Thyroid gland (tissue), 4 donors: ENCODE results near the gene MOBP. TPM values are rescaled to one million over a fixed set of nuclear protein-coding genes. Genes with fewer than 3 reads are reported as not detected.
"Not testable (repeated sequence)": the region's sequence is repeated elsewhere in the genome, so short reads cannot be mapped to it uniquely, and the experiment has no call there.

ENCODE experiments used
- DNase-seq, 2 donors: peaks; one replicate each; pipeline ENCODE4 v3.0.0-alpha.2; 2019
- H3K27ac ChIP-seq, 3 donors: fragments of 200-600 bp; sonication (generic); 1 replicate in 2 of 3; 2 replicates in 1 of 3; pipeline ENCODE4 v1.5.1; 2016 to 2019; ENCODE audit warnings: mild to moderate bottlenecking in 1 of 3, moderate library complexity in 1 of 3
- H3K27me3 ChIP-seq: fragments of 200-600 bp; sonication (generic); one replicate; pipeline ENCODE4 v1.5.1; 2019
- H3K36me3 ChIP-seq, 2 donors: fragments of 200-600 bp; sonication (generic); one replicate each; pipeline ENCODE4 v1.5.1; 2016 to 2019
- H3K4me1 ChIP-seq, 2 donors: fragments of 200-600 bp; sonication (generic); one replicate each; pipeline ENCODE4 v1.5.1; 2017 to 2019
- H3K4me3 ChIP-seq, 3 donors: fragments of 200-600 bp; sonication (generic); replicated peaks in 1 of 3; 1 replicate in 2 of 3; 2 replicates in 1 of 3; pipeline ENCODE4 v1.5.1; 2016; ENCODE audit warnings: mild to moderate bottlenecking in 1 of 3
- H3K9me3 ChIP-seq: fragments of 200-600 bp; sonication (generic); one replicate; pipeline ENCODE4 v1.5.1; 2017
- POLR2A ChIP-seq, 2 donors: fragments of 450-650 bp; IDR thresholded peaks; one replicate each; pipeline ENCODE4 v1.6.1; 2017; ENCODE audit warnings: antibody characterized with exemption in 2 of 2, mild to moderate bottlenecking in 2 of 2, moderate library complexity in 1 of 2
- WGBS, 2 donors: methylation state at CpG; one replicate each; pipeline ENCODE4 v1.1.5; 2017; 5-methylcytosine and 5-hydroxymethylcytosine counted together
- intact Hi-C: fragments of 100-400 bp; cut with DNase I; formaldehyde crosslinking; loops from one replicate; pipeline ENCODE4 v1.15.1; 2023
- total RNA-seq, 4 donors: library from RNA; depleted of rRNA; stranded (reverse); fragments of >200 nt; gene quantifications; one replicate each; pipeline ENCODE4 v1.2.3, GENCODE V29; 2016
- TF ChIP-seq, protein P1 (sequence below), 6 experiments: fragments of 200-600 bp in 3 of 6; fragments of 450-650 bp in 3 of 6; sonication (generic) in 3 of 6; IDR thresholded peaks; one replicate each; pipeline ENCODE4 v1.5.1; 2016 to 2019; ENCODE audit warnings: antibody characterized with exemption in 6 of 6, mild to moderate bottlenecking in 2 of 6, inconsistent platforms in 1 of 6, moderate library complexity in 1 of 6

The MOBP gene
- total RNA-seq, 4 donors from 2014 or later = not detected

DNA sequence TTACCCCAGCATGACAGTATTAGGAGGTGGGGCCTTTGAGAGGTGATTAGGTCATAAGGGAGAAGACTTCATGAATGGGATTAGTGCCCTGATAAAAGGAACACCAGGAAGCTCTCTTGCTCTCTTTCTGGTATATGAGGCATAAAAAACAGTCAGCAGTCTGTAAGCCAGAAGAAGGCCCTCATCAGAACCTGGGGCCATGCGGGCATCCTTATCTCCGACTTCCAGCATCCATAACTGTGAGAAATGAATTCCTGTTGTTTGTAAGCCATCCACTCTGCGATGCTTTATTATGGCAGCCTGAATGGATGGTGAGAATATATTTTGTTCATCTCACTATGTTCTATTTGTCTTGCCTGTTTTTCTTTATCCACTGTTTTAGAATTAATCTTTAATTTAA lies 17.7 kb upstream of the MOBP start:
- TF ChIP-seq, protein P1, sequence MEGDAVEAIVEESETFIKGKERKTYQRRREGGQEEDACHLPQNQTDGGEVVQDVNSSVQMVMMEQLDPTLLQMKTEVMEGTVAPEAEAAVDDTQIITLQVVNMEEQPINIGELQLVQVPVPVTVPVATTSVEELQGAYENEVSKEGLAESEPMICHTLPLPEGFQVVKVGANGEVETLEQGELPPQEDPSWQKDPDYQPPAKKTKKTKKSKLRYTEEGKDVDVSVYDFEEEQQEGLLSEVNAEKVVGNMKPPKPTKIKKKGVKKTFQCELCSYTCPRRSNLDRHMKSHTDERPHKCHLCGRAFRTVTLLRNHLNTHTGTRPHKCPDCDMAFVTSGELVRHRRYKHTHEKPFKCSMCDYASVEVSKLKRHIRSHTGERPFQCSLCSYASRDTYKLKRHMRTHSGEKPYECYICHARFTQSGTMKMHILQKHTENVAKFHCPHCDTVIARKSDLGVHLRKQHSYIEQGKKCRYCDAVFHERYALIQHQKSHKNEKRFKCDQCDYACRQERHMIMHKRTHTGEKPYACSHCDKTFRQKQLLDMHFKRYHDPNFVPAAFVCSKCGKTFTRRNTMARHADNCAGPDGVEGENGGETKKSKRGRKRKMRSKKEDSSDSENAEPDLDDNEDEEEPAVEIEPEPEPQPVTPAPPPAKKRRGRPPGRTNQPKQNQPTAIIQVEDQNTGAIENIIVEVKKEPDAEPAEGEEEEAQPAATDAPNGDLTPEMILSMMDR (IDR thresholded peaks at IDR 0.05) = no peak
- TF ChIP-seq POLR2A (IDR thresholded peaks at IDR 0.05) = no peak
- intact Hi-C loops = no loop called here
- Histone ChIP-seq H3K4me3 (no peak overlapping the region), H3K27me3 (no peaks in the 10 kb centered on the region), H3K36me3 (no peaks in the 10 kb centered on the region), H3K4me1 (no peaks in the 10 kb centered on the region), H3K9me3 (no peaks in the 10 kb centered on the region), H3K27ac (no peak overlapping the region)
- 64 to 79% methylated on average over 3 of the region's 3 CpGs for WGBS, 2 donors
- no peak for DNase-seq

DNA sequence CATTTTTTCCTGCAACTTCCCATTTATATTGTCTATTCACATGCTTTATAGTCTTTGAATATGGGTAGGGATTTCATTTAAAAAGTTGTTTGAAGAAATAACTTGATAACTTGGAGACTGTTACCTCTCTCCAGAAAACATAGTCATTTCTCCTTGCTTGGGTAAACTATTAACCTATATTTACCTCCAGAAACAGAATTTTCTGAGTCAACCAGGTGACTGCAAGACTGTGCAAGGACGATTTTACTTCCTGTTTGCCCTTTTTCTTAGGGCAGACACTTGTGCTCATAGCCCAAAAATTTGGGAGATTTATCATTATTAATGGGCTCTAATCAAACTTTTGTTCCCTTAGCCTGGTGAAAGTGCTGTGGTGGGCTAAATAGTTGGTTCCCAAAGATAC lies 14.3 kb upstream of the MOBP start:
- intact Hi-C loops = no loop called here
- TF ChIP-seq, protein P1 (IDR thresholded peaks at IDR 0.05) = no peak
- no peak for TF ChIP-seq POLR2A (IDR thresholded peaks at IDR 0.05)
- DNase-seq = no peak
- Histone ChIP-seq H3K27me3 (no peaks in the 10 kb centered on the region), H3K27ac (no peak overlapping the region), H3K36me3 (no peaks in the 10 kb centered on the region), H3K4me1 (no peaks in the 10 kb centered on the region), H3K9me3 (no peaks in the 10 kb centered on the region), H3K4me3 (no peak overlapping the region)
- 73 to 82% methylated on average over 1 of the region's 1 CpG for WGBS, 2 donors

DNA sequence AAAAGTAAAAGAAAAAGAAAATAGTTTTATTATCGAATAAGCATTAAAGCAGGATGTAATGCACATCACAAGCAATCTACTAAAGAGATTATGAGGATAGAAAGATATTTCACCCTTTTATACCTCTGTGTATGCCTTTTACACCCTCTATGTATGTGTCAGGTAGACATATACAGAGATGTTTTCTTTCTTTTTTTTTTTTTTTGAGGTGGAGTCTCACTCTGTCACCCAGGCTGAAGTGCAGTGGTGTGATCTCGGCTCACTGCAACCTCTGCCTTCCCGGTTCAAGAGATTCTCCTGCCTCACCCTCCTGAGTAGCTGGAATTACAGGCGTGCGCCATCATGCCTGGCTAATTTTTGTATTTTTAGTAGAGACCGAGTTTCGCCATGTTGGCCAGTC lies 13.6 kb upstream of the MOBP start:
- H3K9me3 ChIP-seq, intact Hi-C loops, H3K27ac ChIP-seq, H3K4me1 ChIP-seq, H3K4me3 ChIP-seq, H3K36me3 ChIP-seq, H3K27me3 ChIP-seq, DNase-seq: not testable (repeated sequence)
- WGBS, 2 donors = 58 to 63% methylated on average over 7 of the region's 7 CpGs

DNA sequence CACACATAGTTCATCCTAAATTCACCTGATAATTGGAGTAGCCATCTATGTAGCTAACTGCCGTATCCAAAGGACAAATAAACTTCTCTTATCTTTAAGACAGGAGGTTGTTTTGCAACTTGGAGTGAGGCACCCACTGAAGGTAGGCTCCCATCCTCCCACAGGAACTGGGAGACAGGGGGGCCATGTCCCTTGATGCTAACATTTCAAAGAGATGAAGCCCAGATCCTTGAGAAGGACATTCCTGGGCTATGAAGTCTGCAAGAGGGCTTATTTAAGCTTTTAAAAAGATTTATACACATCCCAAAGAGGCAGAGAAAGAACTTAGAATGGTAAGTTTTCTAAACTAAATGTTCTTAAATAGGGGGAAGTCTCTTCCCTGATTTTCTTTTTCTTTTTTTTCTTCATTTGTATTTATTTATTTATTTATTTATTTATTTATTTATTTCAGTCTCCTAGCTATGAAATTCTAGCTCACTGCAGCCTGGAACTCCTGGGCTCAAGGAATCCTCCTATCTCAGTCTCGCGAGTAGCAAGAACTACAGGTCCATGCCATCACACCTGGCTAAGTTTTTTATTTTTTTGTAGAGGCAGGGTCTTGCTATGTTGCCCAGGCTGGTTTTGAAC lies 12.8 kb upstream of the MOBP start:
- no peak for DNase-seq
- Histone ChIP-seq H3K27me3 (no peaks in the 10 kb centered on the region), H3K27ac (no peak overlapping the region), H3K4me1 (no peaks in the 10 kb centered on the region), H3K4me3 (no peak overlapping the region), H3K36me3 (no peaks in the 10 kb centered on the region), H3K9me3 (no peaks in the 10 kb centered on the region)
- TF ChIP-seq, protein P1 (IDR thresholded peaks at IDR 0.05) = no peak
- TF ChIP-seq POLR2A (IDR thresholded peaks at IDR 0.05) = no peak
- WGBS, 2 donors = 60 to 64% methylated on average over 3 of the region's 3 CpGs
- intact Hi-C loops = no loop called here

DNA sequence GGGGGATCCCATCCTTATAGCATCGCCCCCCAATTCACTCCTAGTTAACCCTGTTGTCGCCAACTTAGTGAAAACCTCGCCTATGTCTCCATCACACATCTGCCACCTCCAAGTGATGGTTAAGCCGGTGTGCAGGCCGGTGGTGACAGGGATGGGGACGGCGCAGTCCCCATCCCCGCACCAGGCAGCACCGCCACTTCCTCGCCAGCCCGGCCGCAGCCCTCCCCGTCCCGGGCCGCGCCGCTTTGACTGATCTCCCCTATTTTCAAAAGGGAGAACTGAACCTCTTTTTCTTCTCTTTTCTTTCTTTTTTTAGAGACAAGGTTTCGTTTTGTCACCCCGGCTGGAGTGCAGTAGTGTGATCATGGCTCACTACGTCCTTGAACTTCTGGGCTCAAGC lies 11.3 kb upstream of the MOBP start:
- Histone ChIP-seq H3K27me3 (no peaks in the 10 kb centered on the region), H3K9me3 (no peaks in the 10 kb centered on the region), H3K36me3 (no peaks in the 10 kb centered on the region), H3K27ac (no peak overlapping the region), H3K4me3 (no peak overlapping the region), H3K4me1 (no peaks in the 10 kb centered on the region)
- intact Hi-C loops = no loop called here
- no peak for TF ChIP-seq POLR2A (IDR thresholded peaks at IDR 0.05)
- TF ChIP-seq, protein P1 (IDR thresholded peaks at IDR 0.05) = no peak
- WGBS, 2 donors = 94 to 95% methylated on average over 20 of the region's 20 CpGs
- no peak for DNase-seq

DNA sequence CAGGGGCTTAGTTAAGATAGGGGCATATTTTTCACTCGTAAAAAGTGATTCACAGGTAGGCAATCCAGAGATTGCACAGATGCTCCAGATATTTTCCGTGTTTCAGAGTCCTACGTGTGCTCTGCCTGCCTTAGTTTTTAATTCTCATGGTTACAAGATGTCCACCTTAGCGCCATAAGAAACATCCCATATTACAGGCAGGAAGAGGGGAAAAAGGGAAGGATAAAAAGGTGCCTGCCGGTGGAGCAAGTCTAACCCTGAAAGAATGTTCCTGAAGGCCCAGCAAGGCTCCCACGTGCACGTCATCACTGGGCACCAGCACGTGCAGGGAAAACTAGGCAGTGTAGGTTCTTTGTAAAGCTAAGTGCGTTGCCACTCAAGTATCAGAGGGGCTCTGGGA lies 10.1 kb upstream of the MOBP start:
- Histone ChIP-seq H3K4me3 (no peak overlapping the region), H3K27me3 (no peaks in the 10 kb centered on the region), H3K4me1 (no peaks in the 10 kb centered on the region), H3K36me3 (no peaks in the 10 kb centered on the region), H3K9me3 (no peaks in the 10 kb centered on the region), H3K27ac (no peak overlapping the region)
- 86 to 88% methylated on average over 9 of the region's 9 CpGs for WGBS, 2 donors
- no peak for DNase-seq
- intact Hi-C loops = no loop called here
- TF ChIP-seq, protein P1 (IDR thresholded peaks at IDR 0.05) = no peak
- TF ChIP-seq POLR2A (IDR thresholded peaks at IDR 0.05) = no peak

DNA sequence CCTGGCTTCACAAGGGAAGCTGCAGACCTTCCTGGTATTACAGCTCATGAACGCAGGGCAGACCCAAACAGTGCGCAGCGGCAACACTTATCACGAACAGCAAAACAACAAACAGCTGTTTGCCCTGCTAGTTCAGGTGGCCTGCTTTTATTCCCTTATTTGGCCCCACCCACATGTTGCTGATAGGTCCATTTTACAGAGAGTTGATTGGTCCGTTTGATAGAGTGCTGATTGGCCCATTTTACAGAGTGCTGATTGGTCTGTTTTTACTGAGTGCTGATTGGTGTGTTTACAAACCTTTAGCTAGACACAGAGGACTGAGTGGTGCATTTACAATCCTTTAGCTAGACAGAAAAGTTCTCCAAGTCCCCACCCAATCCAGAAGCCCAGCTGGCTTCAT lies 8.9 kb upstream of the MOBP start:
- H3K4me3 ChIP-seq, intact Hi-C loops, DNase-seq, H3K27me3 ChIP-seq, H3K36me3 ChIP-seq, H3K9me3 ChIP-seq, H3K27ac ChIP-seq, H3K4me1 ChIP-seq: not testable (repeated sequence)
- WGBS, 2 donors = 87 to 94% methylated on average over 5 of the region's 5 CpGs
